IPS-NIHi11 (cell line): ENCODE measurements around the gene PIGN.

Source experiments
- DNase-seq: peaks from one replicate; pipeline ENCODE4 v3.0.0; 2012; ENCODE audit warnings: mixed read lengths, low spot score

PIGN gene

DNA sequence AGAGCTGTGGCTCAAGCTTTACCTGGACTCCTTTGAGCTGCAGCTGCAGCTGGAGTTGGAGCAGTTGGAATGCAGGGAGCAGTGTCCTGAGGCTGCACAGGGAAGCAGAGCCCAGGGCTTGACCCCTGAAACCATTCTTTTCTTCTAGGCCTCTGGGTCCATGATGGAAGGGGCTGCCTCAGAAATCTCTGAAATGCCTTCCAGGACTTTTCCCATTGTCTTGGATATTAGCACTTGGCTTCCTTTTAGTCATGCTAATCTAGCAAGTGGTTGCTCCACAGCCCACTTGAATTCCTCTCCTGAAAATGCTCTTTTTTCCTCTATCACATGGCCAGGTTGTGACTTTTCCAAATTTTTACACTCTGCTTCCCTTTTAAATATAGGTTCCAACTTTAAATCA lies 185.5 kb downstream of the PIGN start:
- DNase-seq, result no peak

DNA sequence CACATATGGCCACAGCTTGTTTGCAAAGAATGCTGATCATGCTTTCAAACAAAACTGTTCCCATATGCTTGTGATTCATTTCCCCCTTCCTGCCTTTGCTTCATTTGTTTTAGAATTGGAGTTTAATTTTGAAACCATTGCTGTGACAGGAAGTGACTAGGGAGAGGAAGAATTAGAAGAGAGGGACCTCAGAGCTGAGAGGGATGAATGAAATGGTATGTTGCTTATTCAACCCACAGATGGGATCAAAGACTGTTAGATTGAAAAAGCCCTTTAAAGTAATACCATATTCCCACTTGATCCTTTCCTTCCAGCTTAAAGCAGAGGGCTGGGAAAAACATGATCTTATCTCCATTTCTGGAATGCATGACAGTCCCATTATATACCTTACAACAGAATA lies 187.9 kb downstream of the PIGN start:
- DNase-seq, result no peak

GRCh38 chr18:61998335-61998734 lies 188.5 kb downstream of the PIGN start:
- DNase-seq, result no peak

DNA sequence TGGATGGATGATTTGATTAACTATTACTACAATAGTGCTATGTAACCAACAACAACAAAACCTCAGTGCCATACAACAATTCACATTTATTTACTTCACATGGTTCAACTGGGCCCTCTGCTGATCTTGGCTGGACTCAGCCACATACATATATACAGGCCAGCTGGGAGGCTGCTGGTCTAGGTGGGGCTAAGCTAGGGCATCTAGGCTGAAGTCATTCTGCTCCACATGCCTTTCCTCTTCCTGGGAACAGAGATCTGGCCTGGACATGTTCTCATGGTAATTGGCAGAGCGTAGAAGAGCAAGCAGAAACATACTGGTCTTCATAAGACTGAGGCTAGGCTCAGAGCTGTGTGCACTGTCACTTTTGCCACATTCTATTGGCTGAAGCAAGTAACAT lies 191.2 kb downstream of the PIGN start:
- DNase-seq, result no peak

DNA sequence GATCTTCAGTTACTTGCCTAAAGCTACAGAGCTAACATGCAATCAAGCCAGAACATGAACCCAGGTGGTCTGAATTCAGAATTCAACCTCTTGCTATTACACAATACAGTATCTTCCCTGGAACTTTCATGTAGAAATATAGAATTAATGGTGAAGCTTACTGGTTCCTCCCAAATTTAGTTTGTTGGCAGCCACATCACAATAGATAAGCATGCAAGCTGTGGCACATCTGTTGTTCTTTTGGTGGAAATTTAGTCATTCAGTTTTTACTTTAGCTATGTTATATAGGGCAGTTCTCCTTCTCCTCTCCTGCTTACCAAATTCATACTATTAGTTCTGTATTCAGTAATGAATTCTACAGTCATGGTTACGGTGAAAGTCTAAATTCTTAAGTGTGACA lies 193.0 kb downstream of the PIGN start:
- no peak for DNase-seq

GRCh38 chr18:61992923-61993322 lies 193.9 kb downstream of the PIGN start:
- no peak for DNase-seq

- no peak for DNase-seq
These were observed 194.6 kb downstream of the PIGN start for GRCh38 chr18:61992285-61992684.

DNA sequence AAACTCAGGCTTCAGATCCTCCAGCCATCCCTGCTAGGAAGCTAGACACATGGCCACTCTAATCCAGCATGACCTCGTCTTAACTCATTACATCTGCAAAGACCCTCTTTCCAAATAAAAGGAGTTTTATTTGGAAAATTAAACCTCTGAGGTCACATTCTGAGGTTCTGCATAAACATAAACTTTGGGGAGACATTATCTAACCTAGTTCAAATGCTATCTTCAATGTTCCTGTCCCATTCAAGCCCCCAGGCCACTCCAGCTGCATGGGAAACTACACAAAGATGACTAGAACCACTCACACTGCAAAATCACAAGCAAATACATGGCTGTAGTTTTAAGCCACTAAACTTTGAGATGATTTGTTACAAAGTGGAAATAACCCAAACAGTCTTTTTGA lies 195.0 kb downstream of the PIGN start:
- DNase-seq, result no peak

- DNase-seq, result no peak
These were observed 195.7 kb downstream of the PIGN start for GRCh38 chr18:61991201-61991600.
